BLaER1 (cell line): ENCODE results near the gene UCP3.

Source experiments
- H3K27ac ChIP-seq: shearing (Covaris generic); formaldehyde crosslinking; 2 replicates; pipeline ENCODE4 v1.8.1; 2022
- H3K27me3 ChIP-seq: shearing (Covaris generic); formaldehyde crosslinking; 2 replicates; pipeline ENCODE4 v1.8.1; 2022
- H3K36me3 ChIP-seq: shearing (Covaris generic); formaldehyde crosslinking; 2 replicates; pipeline ENCODE4 v1.8.1; 2022
- H3K4me1 ChIP-seq: shearing (Covaris generic); formaldehyde crosslinking; 2 replicates; pipeline ENCODE4 v1.8.1; 2022
- H3K4me2 ChIP-seq: shearing (Covaris generic); formaldehyde crosslinking; 2 replicates; pipeline ENCODE4 v1.8.1; 2022
- H3K4me3 ChIP-seq: shearing (Covaris generic); formaldehyde crosslinking; 2 replicates; pipeline ENCODE4 v1.8.1; 2022
- H3K9ac ChIP-seq: shearing (Covaris generic); formaldehyde crosslinking; 2 replicates; pipeline ENCODE4 v1.8.1; 2022
- H3K9me3 ChIP-seq: shearing (Covaris generic); formaldehyde crosslinking; 2 replicates; pipeline ENCODE4 v1.8.1; 2022
- H4K20me1 ChIP-seq: shearing (Covaris generic); formaldehyde crosslinking; 2 replicates; pipeline ENCODE4 v1.8.1; 2022
- Cebpa-rat ChIP-seq: shearing (Covaris generic); IDR thresholded peaks from 2 replicates; pipeline ENCODE4 v1.8.1; 2022

UCP3 gene

GRCh38 chr11:74000307-74001133 lies 8.4 kb downstream of the UCP3 start:
- H4K20me1 ChIP-seq: no peaks in the 10 kb centered on the region
- no peak overlapping the region for H3K27ac ChIP-seq
- peaks cover 22% of the 10 kb centered on the region for H3K36me3 ChIP-seq
- H3K4me1 ChIP-seq: peaks cover 33% of the 10 kb centered on the region
- no peak overlapping the region for H3K4me3 ChIP-seq
- no peak overlapping the region for H3K4me2 ChIP-seq
- H3K27me3 ChIP-seq: no peaks in the 10 kb centered on the region
- no peaks in the 10 kb centered on the region for H3K9me3 ChIP-seq
- H3K9ac ChIP-seq: no peak overlapping the region
- TF ChIP-seq Cebpa-rat: no peak

GRCh38 chr11:73999581-74000306 lies 9.1 kb downstream of the UCP3 start:
- Histone ChIP-seq H3K4me3 (no peak overlapping the region), H3K4me1 (peaks cover 37% of the 10 kb centered on the region), H3K9me3 (no peaks in the 10 kb centered on the region), H3K27me3 (no peaks in the 10 kb centered on the region), H3K36me3 (peaks cover 22% of the 10 kb centered on the region), H3K4me2 (no peak overlapping the region), H3K27ac (no peak overlapping the region), H4K20me1 (no peaks in the 10 kb centered on the region), H3K9ac (no peak overlapping the region)
- TF ChIP-seq Cebpa-rat: no peak

GRCh38 chr11:73998846-73999575 lies 9.9 kb downstream of the UCP3 start:
- no peaks in the 10 kb centered on the region for H4K20me1 ChIP-seq
- peaks cover 39% of the 10 kb centered on the region for H3K4me1 ChIP-seq
- no peaks in the 10 kb centered on the region for H3K27me3 ChIP-seq
- H3K36me3 ChIP-seq: peaks cover 17% of the 10 kb centered on the region
- H3K4me3 ChIP-seq: no peak overlapping the region
- TF ChIP-seq Cebpa-rat: no peak
- no peak overlapping the region for H3K9ac ChIP-seq
- H3K4me2 ChIP-seq: no peak overlapping the region
- no peak overlapping the region for H3K27ac ChIP-seq
- no peaks in the 10 kb centered on the region for H3K9me3 ChIP-seq

GRCh38 chr11:73997120-73997770 lies 11.6 kb downstream of the UCP3 start:
- Histone ChIP-seq H3K27ac (no peak overlapping the region), H3K4me2 (peak overlapping the region; percentile 39), H3K9me3 (no peaks in the 10 kb centered on the region), H3K9ac (no peak overlapping the region), H3K4me3 (no peak overlapping the region), H3K36me3 (peaks cover 4% of the 10 kb centered on the region; the same call in 1 of the 2 replicates), H3K27me3 (no peaks in the 10 kb centered on the region), H4K20me1 (no peaks in the 10 kb centered on the region), H3K4me1 (peaks cover 39% of the 10 kb centered on the region)
- TF ChIP-seq Cebpa-rat: no peak

- no peak overlapping the region for H3K4me3 ChIP-seq
- peaks cover 48% of the 10 kb centered on the region for H3K4me1 ChIP-seq
- H3K9me3 ChIP-seq: no peaks in the 10 kb centered on the region
- H3K36me3 ChIP-seq: peaks cover 2% of the 10 kb centered on the region; the same call in 1 of the 2 replicates
- H3K4me2 ChIP-seq: peak overlapping the region; percentile 60
- H3K27me3 ChIP-seq: no peaks in the 10 kb centered on the region
- H4K20me1 ChIP-seq: no peaks in the 10 kb centered on the region
- H3K9ac ChIP-seq: no peak overlapping the region
- TF ChIP-seq Cebpa-rat: no peak
- H3K27ac ChIP-seq: no peak overlapping the region
Measured at GRCh38 chr11:73996161-73996747, 12.6 kb downstream of the UCP3 start.

GRCh38 chr11:73995731-73996130 lies 13.2 kb downstream of the UCP3 start:
- Histone ChIP-seq H3K4me2 (peak overlapping the region; percentile 60), H3K9me3 (no peaks in the 10 kb centered on the region), H4K20me1 (no peaks in the 10 kb centered on the region), H3K9ac (no peak overlapping the region), H3K36me3 (no peaks in the 10 kb centered on the region), H3K4me3 (no peak overlapping the region), H3K27ac (no peak overlapping the region), H3K27me3 (no peaks in the 10 kb centered on the region), H3K4me1 (peaks cover 54% of the 10 kb centered on the region)
- TF ChIP-seq Cebpa-rat: no peak

GRCh38 chr11:73995247-73995646 lies 13.6 kb downstream of the UCP3 start:
- Histone ChIP-seq H3K4me2 (peak overlapping the region; percentile 60), H4K20me1 (no peaks in the 10 kb centered on the region), H3K4me1 (peaks cover 57% of the 10 kb centered on the region), H3K9ac (no peak overlapping the region), H3K27me3 (no peaks in the 10 kb centered on the region), H3K27ac (no peak overlapping the region), H3K9me3 (no peaks in the 10 kb centered on the region), H3K4me3 (no peak overlapping the region), H3K36me3 (no peaks in the 10 kb centered on the region)
- TF ChIP-seq Cebpa-rat: no peak

- H3K36me3 ChIP-seq: no peaks in the 10 kb centered on the region
- TF ChIP-seq Cebpa-rat: no peak
- H3K4me3 ChIP-seq: no peak overlapping the region
- peaks cover 38% of the 10 kb centered on the region for H3K4me1 ChIP-seq
- peak overlapping the region; percentile 19; the same call in 1 of the 2 replicates for H3K27ac ChIP-seq
- H3K27me3 ChIP-seq: no peaks in the 10 kb centered on the region
- peak overlapping the region; percentile 15; the same call in 1 of the 2 replicates for H3K9ac ChIP-seq
- H4K20me1 ChIP-seq: no peaks in the 10 kb centered on the region
- peak overlapping the region; percentile 65 for H3K4me2 ChIP-seq
- H3K9me3 ChIP-seq: no peaks in the 10 kb centered on the region
Measured at GRCh38 chr11:73991471-73992006, 17.3 kb downstream of the UCP3 start.

GRCh38 chr11:73990730-73991129 lies 18.2 kb downstream of the UCP3 start:
- no peak for TF ChIP-seq Cebpa-rat

More at GRCh38 chr11:73990730-73991129, 18.2 kb downstream of the UCP3 start:
- Histone ChIP-seq H3K9ac (peak overlapping the region; percentile 15; the same call in 1 of the 2 replicates), H3K36me3 (no peaks in the 10 kb centered on the region), H3K4me2 (peak overlapping the region; percentile 65), H3K4me3 (no peak overlapping the region), H3K27me3 (no peaks in the 10 kb centered on the region), H3K4me1 (peaks cover 30% of the 10 kb centered on the region), H4K20me1 (no peaks in the 10 kb centered on the region), H3K9me3 (no peaks in the 10 kb centered on the region), H3K27ac (no peak overlapping the region)
